GM21360 (cell line): Measurements from ENCODE around the gene PTPRT.

Experiments used
- ATAC-seq: cut with Tn5 transposase; IDR thresholded peaks from one replicate; pipeline ENCODE4 v1.9.1; 2021; ENCODE audit warnings: mild to moderate bottlenecking, moderate library complexity; ENCODE audit not compliant: unreplicated experiment

PTPRT gene

DNA sequence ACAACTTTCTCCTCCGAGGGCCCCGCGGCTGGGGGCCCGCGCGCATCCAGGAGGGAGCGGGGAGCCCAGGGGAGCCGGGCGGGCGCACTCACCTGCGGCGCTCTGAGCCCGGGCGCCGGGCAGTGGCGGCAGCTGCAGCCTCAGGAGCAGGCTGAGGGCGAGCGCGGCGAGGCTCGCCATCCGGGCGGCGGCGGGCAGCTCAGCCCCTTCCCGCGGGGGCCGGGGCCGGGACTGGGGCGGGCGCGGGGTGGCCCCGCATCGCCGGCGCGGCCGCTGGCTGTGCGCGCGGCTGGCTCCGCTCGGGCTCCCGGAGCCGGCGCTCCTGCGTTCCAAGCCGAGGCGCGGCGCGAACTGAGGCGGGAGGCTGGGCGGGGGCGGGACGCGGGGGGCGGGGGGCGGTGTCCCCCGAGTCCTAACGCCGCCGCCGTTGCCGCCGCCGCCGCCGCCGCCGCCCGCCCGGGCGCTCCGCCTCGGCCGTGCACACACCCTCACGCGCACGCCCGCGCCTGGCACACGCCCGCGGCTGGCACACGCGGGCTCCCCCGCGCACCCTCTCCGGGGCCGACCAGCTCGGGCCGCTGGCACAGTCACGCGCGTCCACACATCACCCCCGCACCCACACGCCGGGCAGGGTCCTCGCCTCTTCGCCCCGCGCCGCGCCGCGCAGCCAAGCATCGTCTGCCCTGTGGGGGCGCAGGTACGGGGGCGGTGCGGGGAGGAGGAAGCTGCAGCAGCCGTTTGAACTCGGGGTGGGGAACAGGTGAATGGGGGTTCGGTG, at the start of gene PTPRT:
PTPRT (minus strand) TSS at position 353 of the 778 bp plus-strand sequence; CDS start at position 180, 173 bp downstream.
- no peak for ATAC-seq

DNA sequence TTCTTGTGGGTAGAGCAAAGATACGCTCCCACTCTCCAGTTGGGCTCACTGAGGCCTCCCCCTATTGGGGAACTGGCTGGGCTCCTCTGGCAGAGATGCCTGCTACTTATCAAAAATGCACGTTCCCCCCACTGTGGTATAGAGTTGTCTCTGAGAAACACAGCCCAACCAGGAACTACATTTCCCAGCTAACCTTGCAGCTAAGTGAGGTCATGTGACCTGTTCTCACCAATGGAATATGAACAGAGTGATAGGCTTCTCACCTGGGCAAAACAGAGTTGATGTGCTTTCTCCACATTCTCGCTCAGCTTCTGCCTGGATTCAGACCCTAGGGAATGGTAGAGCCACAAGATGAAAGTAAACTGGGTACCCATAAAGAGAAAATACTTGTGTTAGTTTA, 49.1 kb upstream of the PTPRT start:
- ATAC-seq = no peak

DNA sequence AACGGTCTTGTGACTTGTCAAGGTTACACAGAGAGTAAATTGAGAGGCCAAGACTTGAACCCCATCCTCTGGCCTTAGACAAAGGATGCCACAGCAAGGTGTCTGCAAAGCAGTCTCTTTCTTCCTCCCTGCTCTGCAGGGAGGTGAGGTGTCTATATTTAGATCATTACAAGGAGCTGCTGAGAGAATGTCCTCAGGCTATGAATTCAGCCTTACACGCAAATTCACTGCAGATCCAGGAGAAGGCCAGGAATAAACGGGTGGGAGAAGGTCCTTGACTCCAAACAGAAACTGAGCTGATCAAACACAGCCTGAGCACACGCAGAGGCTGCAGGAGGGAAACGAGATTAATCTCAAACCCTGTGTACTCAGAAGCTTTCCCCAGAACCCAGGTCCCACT, 48.6 kb upstream of the PTPRT start:
- no peak for ATAC-seq

DNA sequence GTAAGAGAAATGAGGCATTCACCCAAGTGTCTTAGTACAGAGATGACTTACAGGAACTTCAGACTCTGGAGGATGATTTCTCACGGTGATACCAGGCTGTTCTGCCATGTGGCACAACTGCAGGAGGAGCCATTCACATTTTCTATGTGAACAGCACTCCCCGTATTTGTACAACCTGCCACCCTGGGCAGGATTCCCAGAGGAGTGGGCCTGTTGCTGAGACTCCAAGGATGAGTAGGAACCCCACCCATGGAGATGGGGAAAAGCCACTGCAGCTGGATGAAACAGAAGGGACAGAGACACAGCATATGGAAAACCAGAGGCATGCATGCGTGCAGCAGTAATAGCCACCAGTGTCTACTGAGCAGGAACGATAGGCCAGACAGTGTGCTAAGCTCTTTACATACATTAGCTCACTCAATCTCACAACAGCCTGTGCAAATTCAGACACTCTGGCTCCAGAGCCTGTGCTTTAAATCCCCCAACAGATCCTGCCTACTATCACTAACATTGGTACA, 48.0 kb upstream of the PTPRT start:
- no peak for ATAC-seq

DNA sequence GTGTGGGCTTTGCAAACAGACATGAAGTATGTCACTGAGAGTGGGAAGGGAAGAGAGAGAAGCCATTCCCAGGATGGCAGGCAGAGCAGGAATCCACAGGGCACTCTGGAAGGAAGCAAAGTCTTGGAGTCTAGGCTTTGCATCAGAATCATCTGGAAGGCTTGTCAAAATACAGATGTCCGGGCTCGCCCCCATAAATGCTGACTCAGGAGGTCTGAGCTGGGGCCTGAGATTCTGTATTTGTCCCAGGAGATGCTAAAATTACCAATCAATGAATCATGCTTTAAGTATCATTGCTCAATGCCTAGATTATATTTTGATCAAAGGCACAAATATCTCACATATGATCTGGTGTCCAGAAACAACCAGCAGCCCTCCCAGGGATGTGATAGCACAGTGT, 46.3 kb upstream of the PTPRT start:
- no peak for ATAC-seq

DNA sequence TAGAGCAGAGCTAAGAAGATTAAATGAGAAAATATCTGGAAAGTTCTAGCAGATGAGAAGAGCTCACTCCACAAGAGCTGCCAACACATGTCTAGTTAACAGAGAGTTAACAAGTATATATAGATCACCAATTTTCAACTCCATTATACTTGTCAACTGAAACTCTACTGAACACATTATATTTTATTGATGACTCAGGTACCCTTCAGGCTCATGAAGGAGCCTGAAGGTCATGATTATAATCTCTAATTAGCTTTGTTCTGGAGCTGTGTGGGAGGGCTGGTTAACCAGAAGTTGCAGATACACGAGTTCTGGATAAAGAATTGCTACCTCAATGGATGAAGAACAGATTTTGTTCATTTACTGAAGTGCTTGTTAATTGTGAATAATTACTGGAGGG, 42.1 kb upstream of the PTPRT start:
- ATAC-seq = no peak

DNA sequence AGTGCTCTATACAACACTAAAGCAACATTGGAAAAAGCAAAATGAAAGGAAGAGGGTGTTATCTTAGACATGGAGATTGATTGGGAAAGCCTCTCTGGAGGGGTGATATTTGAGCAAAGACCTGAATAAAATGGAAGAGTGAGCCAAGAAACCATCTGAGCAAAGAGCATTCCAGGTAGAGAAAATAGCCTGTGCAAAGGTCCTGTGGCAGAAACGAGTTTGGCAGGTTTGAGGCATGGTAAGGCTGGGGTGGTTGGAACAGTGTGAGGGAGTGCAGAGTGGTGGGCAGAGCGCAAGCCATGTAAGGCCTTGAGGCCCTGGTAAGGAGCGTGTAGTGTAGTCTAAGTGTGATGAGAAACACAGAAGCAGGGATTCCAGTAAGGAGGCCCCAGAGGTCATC, 40.0 kb upstream of the PTPRT start:
- ATAC-seq = no peak

DNA sequence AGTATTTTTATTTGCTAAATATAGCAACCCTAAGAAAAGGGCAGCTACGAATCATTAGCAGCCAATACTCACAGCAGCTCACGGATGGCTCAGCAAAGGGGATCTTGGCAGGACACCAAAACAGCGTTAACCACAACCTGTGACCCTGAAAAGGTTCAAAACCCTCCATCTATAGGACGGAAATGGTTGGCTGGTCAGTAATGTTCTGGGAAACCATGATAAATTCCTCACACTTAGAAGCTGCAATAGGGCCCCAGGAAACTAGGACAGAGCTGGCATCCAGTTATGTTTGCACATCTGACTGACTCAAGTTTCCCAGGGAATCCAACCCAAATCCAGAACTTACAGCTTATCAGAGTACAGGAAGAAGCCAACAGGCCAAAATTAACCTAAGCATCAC, 30.9 kb upstream of the PTPRT start:
- ATAC-seq = no peak

DNA sequence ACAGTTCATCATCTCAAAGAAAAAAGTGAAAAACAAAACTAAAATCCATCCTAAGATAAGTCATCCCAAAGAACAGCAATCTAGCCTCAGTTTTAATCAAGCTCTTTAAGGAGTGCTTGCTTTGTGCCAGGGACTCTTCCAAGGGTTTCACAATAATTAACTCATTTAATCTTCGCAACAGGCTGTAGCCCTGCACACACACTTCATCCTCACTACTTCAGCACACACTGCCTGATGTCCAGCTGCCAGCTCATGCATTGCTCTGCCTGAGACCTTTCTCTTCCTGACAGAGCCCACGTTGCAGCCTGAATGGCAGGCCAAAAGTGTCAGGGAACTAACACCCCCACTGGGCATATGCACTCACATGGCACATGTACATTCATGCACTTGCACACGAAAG, 21.2 kb upstream of the PTPRT start:
- ATAC-seq = no peak

DNA sequence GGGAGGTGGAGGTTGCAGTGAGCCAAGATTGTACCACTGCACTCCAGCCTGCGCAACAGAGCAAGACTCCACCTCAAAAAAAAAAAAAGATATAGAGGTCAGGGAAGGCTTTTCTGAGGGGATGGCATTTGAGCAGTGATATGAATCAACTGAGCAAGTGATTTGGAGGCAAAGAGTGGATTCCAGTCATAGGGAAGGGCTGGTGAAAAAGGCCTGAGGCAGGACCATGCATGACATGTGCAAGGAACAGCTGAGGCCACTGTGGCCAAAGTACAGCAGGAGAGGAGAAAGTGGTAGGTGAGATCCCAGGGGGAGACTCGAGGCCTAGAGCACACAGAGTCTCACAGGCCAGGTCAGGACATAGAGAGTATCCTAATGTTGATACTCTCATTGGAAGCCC, 20.1 kb upstream of the PTPRT start:
- ATAC-seq = no peak

DNA sequence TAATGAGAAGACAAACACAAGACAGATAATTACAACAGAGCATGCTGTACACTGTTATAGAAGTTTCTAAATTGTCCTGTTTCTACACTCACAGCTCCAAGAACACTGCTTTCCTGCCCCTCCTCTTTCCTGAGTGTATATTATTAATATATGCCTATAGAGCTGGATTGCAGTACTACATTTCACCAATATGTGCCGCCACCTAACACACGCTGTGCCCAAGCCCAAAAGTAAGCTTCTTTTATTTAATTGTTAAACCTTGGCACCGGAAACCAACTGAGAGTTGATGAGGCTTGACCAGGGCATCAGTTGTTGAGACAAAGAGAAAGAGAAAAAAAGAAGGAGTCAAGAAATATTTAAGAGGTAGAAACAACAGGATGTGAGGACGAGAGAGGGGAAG, 16.0 kb upstream of the PTPRT start:
- no peak for ATAC-seq

DNA sequence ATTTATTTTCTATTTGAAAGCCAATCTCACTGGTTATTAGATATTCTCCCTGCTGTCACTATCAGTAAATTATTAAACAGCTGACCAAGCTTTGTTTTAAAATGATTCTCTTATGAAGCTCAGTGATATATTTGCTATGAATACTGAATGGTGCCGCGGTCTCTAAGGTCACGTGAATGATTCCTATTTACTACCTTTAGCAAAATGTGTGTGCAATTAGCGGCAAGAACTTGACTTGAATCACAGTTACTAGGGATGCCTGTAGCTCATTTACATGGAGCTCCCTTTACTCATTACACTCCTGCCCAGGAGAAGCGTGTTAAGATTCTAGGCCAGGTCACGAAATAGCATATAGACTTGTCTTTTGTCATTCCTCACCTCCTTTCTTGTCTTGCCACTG, 12.4 kb upstream of the PTPRT start:
- no peak for ATAC-seq

DNA sequence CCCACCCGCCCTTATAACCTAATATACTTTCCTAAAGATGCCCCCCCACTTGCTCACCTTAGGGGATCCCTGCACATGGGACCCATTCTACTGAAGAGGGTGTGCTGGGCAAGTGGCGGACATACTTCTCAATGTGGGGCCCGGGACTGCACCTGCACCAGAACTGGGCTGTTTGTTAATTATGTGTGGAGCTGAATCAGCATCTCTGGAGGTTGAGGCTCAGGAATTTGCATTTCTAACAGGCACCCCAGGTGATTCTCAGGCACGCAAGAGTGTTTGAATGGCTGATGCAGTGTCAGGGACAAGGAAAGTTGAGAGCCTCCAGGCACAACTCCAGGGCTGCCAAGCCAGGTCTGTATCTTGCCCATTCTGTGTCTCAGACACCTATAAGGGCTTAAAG, 8.9 kb upstream of the PTPRT start:
- no peak for ATAC-seq

DNA sequence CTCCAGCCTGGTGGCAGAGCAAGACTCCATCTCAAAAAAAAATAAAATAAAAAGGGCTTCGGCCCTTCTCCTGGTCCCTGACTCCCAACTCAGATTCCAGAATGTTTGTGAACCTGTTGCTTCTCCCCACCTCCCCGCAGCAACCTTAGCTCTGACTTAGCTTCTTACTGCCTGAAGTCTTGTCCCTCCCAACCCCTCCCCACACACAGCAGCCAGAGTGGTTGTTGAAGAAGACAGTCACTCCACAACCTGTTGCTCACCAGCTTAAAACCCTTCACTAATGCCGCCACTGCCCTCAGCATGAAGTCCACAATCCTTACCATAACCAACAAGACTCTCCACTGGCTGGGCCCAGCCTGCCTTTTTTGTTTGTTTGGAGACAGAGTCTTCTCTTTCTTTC, 6.5 kb upstream of the PTPRT start:
- ATAC-seq = no peak

DNA sequence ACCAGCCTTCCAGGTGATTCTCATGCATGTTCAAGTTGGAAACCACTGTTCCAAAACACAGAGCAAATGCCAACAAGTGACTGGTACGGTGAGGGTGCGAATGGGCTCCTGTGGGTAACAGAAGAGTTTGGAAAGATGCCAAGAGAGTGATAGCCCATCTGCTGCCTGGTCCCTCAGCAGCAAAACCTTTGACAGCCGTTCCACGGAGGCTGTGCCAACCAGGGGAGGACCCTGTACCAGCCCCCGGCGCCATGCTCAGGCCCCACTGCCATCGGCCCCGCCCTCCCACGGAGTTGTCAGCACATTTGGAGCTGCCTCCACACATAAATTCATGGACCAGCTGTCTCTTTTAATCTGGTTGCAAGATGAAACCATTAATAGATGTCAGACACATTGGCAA, 4.4 kb upstream of the PTPRT start:
- no peak for ATAC-seq

DNA sequence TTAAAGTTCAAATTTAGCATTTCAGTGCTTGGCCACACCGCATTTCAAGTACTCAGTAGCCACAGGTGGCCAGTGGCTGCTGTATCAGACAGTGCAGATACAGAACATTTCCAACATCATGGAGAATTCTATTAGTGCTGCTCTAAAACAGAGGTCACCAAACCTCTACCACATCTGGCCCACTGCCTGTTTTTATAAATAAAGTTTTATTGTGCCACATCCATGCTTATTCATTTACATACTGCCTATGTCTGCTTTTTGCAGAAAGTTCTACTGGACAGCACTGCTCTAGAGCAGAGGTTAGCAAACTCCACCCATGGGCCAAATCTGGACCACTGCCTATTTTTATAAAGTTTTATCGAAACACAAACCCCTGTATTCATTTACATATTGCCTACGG, 3.7 kb upstream of the PTPRT start:
- ATAC-seq = no peak

DNA sequence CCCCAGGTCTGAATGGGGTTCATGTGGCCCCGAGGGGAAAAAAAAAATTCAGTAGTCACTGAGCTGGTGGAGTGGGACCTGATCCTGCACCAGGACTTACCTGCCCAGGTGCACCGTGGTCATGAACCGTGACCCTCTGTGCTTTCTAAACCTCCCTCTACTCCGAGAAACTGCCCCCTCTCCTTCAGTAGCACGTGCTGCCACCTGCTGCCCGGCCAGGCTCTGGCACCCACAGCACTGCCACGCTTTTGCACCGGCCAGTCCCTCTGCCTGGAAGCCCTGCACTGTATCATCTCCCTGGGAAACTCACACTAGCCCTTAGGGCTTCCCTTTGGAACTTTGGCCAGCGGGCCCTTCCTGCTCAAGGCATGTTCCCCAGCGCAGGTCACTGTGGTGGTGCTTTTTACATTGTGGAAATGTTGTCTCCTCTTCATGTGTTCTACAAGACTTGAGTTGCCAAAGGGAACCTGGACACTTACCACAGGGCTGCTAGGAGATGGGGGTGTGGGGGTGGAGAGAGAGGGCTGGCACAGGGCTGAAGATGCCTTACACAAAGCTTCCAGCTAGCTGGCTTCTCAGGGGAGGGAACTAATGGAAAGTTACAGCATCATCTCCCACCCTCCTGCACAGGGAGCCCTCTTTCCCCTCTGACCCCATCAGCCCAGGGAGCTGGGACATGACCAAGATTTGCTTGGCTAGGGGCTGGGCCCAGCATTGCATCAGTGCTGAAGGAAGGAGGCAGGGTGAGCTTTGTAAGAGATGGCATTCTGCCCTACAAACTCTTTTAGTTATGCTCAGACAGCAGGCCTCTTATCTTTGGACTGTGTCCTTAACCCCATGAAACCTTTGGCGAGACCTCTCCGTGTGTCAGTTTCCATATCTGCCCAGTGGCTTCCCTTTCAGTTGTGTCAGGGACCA, 2.5 kb upstream of the PTPRT start:
- no peak for ATAC-seq

DNA sequence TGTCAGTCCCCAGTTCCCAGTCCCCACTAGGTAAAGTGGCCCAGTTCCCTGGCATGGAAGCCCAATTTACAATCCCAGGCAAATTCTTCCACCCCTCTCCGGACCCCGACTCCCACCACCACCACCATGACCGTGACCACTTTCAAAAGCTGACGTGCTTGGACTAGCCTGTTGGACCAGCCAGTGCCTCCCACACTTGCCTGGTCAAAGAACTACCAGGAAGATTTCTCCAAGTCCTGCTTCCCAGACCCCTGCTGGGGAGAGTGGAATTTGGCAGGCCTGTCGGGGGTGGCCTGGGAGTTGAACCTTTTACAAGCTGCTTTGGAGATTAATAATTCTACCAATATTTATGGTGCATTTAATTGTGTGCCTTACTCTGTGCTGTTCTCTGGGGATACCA, 1.4 kb upstream of the PTPRT start:
- ATAC-seq = no peak

DNA sequence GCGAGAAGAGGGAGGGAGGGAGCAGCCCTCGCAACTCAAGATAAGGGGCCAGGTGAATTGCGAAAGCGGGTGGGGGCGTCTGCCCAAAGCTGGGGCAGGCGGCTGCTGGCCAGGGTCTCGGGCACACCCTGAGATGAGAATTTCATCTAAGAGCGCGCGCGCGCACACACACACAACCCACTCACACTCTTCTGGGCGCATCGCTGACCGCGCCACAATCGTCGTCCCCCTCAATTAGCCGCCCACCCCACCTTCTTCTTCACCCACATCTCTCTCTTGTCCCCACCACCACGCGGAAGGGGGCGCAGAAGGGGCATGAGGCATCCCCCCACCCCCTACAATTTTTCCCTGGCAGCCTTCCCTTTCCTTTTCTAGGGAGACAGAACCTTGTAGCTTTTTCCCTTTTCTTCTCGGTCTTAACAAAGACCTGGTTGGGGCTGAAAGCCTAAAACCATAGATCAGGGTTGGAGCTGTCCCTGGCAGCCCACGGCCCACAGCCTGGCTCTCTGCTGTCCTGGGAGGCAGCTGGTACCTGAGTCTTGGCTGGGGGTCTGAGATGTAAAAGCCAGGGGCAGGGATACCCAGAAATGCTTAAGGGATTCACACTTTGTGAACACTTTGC, 737 bp upstream of the PTPRT start:
- no peak for ATAC-seq

DNA sequence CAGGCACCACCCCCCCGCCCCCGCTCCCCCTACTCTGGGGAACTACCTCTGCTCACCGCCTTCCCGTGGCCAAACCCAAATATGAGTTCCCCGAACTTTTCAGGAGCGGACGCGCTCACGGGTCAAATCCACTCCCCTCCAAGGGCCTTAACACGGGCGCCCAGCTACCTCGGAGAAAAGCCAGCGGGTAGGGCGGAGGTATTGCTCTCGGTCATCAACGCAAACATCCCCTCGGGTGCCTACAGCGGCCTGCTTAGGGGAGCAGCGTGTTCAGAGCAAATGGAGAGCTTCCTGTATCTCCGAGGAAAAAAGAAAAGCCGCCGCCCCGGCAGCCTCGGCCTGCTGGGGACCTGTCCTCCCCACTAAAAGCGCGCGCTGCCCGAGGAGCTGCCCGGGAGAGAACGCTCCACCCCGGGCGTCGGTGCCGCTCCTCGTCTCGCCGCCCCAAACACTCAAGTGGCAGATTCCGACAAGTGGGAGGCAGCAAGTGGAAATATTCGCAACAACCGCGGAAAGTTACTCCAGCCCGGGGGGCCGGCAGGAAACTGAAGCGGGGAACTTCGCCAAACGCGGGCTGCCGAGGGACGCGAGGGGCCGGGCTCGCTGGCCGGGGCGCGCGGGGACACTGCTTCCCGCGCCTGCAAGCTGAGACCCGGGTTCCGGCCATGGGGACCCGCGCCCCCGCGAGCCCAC, 699 bp downstream of the PTPRT start:
- ATAC-seq = no peak

DNA sequence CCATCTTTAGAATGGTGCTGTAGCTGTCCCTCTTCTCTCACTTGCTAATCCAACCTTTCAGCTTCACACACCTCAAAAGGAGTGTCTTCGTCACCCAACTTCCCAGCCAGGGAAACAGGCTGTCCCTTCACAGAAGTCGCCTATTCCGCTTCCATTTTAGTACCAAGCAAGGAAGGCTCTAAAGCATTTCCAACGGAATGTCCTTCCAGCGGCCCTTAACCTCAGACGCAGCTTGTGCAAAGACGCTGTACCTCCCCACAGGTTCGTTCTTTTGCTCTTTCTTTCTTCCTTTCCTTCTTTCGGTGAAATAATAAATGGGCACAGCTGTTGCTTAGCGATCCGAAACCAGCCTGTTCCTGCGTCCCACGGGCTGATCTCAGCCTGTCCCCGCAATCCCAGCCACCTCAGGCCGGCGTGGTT, 1.5 kb downstream of the PTPRT start:
- ATAC-seq = no peak
